RWPE1 (cell line): Measurements from ENCODE around the gene DYNC1I1.

Experiments
- CTCF ChIA-PET: fragments of 350-600 bp; sonication (Branson Sonifier 250); formaldehyde crosslinking; extraction: SDS; loops from one replicate; lab custom pipeline; 2021; lab: Yijun Ruan, JAX
- POLR2A ChIA-PET: fragments of 400-600 bp; formaldehyde crosslinking; extraction: SDS; loops from one replicate; lab custom pipeline; 2020; ENCODE audit warnings: antibody characterized with exemption; ENCODE audit not compliant: low non-redundant PET; lab: Yijun Ruan, JAX
- DNase-seq: peaks from one replicate; pipeline ENCODE4 v3.0.0; 2012; ENCODE audit warnings: low spot score
- H3K27ac ChIP-seq: fragments of 450-650 bp; 2 replicates; pipeline ENCODE4 v1.5.1; 2017
- TF ChIP-seq, protein P1 (sequence below): fragments of 450-650 bp; conservative IDR thresholded peaks from 2 replicates; pipeline ENCODE4 v1.5.1; 2017; ENCODE audit warnings: low read depth, mild to moderate bottlenecking

Gene DYNC1I1

DNA sequence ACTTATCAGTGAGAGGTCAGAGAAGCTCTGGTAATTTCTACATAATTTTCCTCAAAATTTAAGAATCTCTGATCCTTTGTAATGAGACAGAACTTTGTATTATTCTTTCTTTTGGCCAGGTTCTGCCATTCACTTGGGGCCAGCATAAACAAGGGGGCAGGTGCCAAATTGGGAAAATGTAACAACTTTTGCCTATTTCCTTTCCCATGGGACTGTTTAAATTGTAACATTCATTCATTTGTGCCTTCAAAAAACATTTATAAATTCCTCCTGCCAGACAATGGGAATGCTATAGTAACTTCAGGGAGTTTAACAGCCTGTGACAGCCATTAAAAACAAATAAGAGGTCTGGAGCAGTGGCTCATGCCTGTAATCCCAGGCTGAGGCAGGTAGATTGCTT is 12.4 kb downstream of the DYNC1I1 start:
- ChIA-PET CTCF (no interaction called here), POLR2A (no interaction called here)
- no peak for DNase-seq
- no peak overlapping the region for H3K27ac ChIP-seq
- TF ChIP-seq, protein P1, sequence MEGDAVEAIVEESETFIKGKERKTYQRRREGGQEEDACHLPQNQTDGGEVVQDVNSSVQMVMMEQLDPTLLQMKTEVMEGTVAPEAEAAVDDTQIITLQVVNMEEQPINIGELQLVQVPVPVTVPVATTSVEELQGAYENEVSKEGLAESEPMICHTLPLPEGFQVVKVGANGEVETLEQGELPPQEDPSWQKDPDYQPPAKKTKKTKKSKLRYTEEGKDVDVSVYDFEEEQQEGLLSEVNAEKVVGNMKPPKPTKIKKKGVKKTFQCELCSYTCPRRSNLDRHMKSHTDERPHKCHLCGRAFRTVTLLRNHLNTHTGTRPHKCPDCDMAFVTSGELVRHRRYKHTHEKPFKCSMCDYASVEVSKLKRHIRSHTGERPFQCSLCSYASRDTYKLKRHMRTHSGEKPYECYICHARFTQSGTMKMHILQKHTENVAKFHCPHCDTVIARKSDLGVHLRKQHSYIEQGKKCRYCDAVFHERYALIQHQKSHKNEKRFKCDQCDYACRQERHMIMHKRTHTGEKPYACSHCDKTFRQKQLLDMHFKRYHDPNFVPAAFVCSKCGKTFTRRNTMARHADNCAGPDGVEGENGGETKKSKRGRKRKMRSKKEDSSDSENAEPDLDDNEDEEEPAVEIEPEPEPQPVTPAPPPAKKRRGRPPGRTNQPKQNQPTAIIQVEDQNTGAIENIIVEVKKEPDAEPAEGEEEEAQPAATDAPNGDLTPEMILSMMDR = no peak

DNA sequence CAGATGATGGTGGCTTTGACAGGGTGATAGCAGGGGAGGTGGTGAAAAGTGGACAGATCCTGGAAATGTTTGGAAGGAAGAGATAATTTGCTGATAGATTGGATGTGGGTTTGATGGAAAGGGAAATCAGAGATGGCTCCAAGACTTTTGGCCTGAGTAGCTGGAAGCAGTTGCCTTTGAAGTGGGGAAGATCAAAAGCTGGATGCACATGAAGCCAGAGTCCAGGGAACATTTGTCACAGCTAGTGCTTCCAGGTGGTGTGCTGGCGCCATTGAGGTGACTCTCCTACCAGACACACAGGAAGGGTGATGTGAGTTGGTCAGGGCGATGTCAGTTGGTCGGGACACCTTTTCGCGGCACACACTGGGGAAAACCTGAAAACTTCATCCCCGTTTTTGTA is 15.9 kb downstream of the DYNC1I1 start:
- CTCF ChIA-PET = interaction anchor here (0.6 kb wide), 1 partner anchor 54 kb away, joined by 3 read pairs; no protein-coding TSS in a partner anchor
- no peak overlapping the region for H3K27ac ChIP-seq
- no peak for DNase-seq
- POLR2A ChIA-PET = no interaction called here
- TF ChIP-seq, protein P1 = no peak

DNA sequence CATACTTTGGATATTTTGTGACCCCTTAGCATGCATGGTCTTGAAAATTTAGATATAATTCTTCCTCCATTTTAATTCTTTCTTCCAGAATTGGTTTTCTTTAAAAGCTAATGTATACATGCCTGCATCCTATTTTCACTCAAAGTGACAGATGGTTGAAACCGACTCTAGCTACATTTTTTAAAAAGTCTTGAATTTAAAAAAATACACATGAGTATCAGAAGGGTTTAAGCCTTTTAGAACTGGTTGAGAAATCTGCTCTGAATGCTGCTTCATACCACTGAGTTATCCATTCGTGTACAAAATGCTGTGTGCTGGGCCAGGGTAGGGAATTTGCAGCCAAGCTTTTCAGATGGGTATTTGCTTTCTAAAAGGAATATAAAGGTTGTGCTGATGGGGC is 16.5 kb downstream of the DYNC1I1 start:
- POLR2A ChIA-PET = no interaction called here
- TF ChIP-seq, protein P1 = no peak
- no peak for DNase-seq
- no peak overlapping the region for H3K27ac ChIP-seq
- CTCF ChIA-PET = no interaction called here

DNA sequence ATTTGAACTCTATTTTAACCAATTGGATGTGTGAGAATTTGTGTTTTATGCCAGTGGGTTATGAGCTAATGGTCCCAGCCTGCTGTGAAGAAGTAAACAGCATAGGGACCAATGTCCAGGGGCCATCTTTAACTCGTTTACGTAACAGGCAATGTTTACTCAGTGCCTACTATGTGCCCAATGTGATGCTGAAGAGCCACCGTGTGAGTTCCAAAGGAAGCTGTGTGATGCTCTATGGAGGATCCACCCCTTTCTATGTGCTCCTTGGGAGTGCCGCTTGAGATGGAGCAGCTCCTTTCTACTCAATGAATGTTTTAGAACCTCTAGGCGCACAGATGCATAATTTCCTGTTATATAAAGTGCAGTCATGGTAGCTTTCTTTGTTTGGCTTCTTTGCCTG is 21.3 kb downstream of the DYNC1I1 start:
- CTCF ChIA-PET = no interaction called here
- no peak for DNase-seq
- POLR2A ChIA-PET = no interaction called here
- H3K27ac ChIP-seq = no peak overlapping the region
- TF ChIP-seq, protein P1 = no peak

DNA sequence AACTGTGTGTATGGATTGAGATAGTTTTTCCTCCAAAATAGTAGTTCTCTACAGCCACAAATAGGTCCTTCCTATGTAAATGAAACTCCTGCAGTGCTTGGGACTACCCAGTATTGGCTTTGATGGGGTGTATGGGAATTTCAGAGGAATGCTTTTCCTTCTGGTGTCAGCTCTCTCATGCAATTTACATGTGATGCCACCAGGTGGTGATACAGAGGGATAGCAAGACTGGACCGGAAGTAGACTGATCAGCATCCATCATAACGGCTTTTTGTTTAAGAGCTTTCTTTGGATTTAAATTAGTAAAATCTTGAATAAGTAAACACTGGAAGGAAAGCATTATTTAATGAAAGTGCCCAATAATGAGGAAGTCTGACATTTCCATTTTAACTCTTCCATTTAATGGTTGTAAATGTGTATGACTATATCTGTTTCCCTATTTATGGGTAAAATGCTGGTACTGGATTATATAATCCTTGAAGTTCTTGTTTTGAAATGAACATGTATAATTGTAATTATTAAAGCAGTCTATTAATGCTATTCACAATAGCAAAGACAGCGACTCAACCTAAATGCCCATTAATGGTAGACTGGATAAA is 22.7 kb downstream of the DYNC1I1 start:
- ChIA-PET CTCF (interaction anchor here (0.6 kb wide), 2 partner anchors 71 to 1465 kb away, joined by 3 to 4 read pairs; no protein-coding TSS in a partner anchor), POLR2A (no interaction called here)
- TF ChIP-seq, protein P1 = no peak; the same call in 1 of the 2 replicates
- H3K27ac ChIP-seq = no peak overlapping the region
- no peak for DNase-seq

DNA sequence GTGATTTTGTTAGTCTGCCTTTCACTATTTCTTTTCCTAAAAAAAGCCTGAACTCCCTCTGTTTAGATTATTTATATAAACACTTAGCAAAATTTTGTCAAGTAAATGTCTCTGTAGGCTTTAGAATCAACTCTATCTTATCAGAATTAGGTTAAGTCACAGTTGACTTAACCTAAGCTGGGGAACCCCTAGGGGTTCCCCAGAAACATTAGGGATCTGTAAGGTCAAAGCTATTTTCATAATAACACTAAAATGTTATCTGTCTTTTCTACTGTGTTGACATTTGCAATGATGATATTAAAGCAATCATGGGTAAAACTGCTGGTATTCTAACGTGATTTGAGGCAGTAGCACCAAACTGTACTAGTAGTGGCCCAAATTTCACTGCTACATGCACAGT is 24.3 kb downstream of the DYNC1I1 start:
- DNase-seq = no peak

More for the DNA sequence above, 24.3 kb downstream of the DYNC1I1 start:
- CTCF ChIA-PET = no interaction called here
- H3K27ac ChIP-seq = no peak overlapping the region
- TF ChIP-seq, protein P1 = no peak
- POLR2A ChIA-PET = no interaction called here
